Neuron (in vitro differentiated cells): ENCODE data around the gene NBEA.

Experiments
- H2AFZ ChIP-seq: one replicate; pipeline ENCODE4 v1.6.1; 2013; ENCODE audit warnings: low read depth, mild to moderate bottlenecking, inconsistent platforms, low read length, moderate library complexity
- H3K27me3 ChIP-seq: one replicate; pipeline ENCODE4 v1.6.1; 2013; ENCODE audit warnings: low read length; ENCODE audit not compliant: insufficient read depth
- H3K36me3 ChIP-seq: one replicate; pipeline ENCODE4 v1.6.1; 2013; ENCODE audit warnings: low read length; ENCODE audit not compliant: insufficient read depth
- H3K4me1 ChIP-seq: one replicate; pipeline ENCODE4 v1.6.1; 2013; ENCODE audit warnings: low read length; ENCODE audit not compliant: insufficient read depth
- H3K4me3 ChIP-seq: 2 replicates; pipeline ENCODE4 v1.5.1; 2013; ENCODE audit warnings: mild to moderate bottlenecking, low read length, moderate library complexity
- H3K9me3 ChIP-seq: one replicate; pipeline ENCODE4 v1.6.1; 2013; ENCODE audit warnings: low read length

Gene NBEA

GRCh38 chr13:35518337-35518946 lies 576.4 kb downstream of the NBEA start:
- H3K4me1 ChIP-seq: no peaks in the 10 kb centered on the region
- no peak overlapping the region for H3K4me3 ChIP-seq
- no peak overlapping the region for H2AFZ ChIP-seq
- peaks cover 2% of the 10 kb centered on the region for H3K9me3 ChIP-seq
- no peaks in the 10 kb centered on the region for H3K36me3 ChIP-seq
- no peaks in the 10 kb centered on the region for H3K27me3 ChIP-seq

GRCh38 chr13:35524171-35524570 lies 582.1 kb downstream of the NBEA start:
- Histone ChIP-seq H3K4me3 (no peak overlapping the region), H3K36me3 (no peaks in the 10 kb centered on the region), H2AFZ (no peak overlapping the region), H3K4me1 (no peaks in the 10 kb centered on the region), H3K27me3 (no peaks in the 10 kb centered on the region), H3K9me3 (peaks cover 2% of the 10 kb centered on the region)

- Histone ChIP-seq H3K4me1 (peaks cover 21% of the 10 kb centered on the region), H3K27me3 (no peaks in the 10 kb centered on the region), H3K9me3 (peaks cover 2% of the 10 kb centered on the region), H3K4me3 (no peak overlapping the region), H3K36me3 (no peaks in the 10 kb centered on the region), H2AFZ (no peak overlapping the region)
Measured at GRCh38 chr13:35526577-35526976, 584.5 kb downstream of the NBEA start.

GRCh38 chr13:35527451-35527850 lies 585.4 kb downstream of the NBEA start:
- Histone ChIP-seq H3K27me3 (no peaks in the 10 kb centered on the region), H2AFZ (no peak overlapping the region), H3K4me3 (no peak overlapping the region), H3K36me3 (no peaks in the 10 kb centered on the region), H3K4me1 (peaks cover 26% of the 10 kb centered on the region), H3K9me3 (peaks cover 1% of the 10 kb centered on the region)

- H3K4me1 ChIP-seq: peaks cover 26% of the 10 kb centered on the region
Measured at GRCh38 chr13:35530147-35530546, 588.1 kb downstream of the NBEA start.

GRCh38 chr13:35530581-35530980 lies 588.5 kb downstream of the NBEA start:
- Histone ChIP-seq H3K4me1 (peaks cover 26% of the 10 kb centered on the region), H2AFZ (peak overlapping the region; percentile 8), H3K4me3 (no peak overlapping the region), H3K9me3 (no peaks in the 10 kb centered on the region), H3K36me3 (no peaks in the 10 kb centered on the region), H3K27me3 (no peaks in the 10 kb centered on the region)

More at GRCh38 chr13:35530147-35530546, 588.1 kb downstream of the NBEA start:
- H3K36me3 ChIP-seq: no peaks in the 10 kb centered on the region
- peak overlapping the region; percentile 8 for H2AFZ ChIP-seq
- no peaks in the 10 kb centered on the region for H3K27me3 ChIP-seq
- no peaks in the 10 kb centered on the region for H3K9me3 ChIP-seq
- no peak overlapping the region for H3K4me3 ChIP-seq

GRCh38 chr13:35531526-35531925 lies 589.5 kb downstream of the NBEA start:
- H2AFZ ChIP-seq: no peak overlapping the region
- no peaks in the 10 kb centered on the region for H3K27me3 ChIP-seq
- H3K36me3 ChIP-seq: no peaks in the 10 kb centered on the region
- H3K4me1 ChIP-seq: peaks cover 26% of the 10 kb centered on the region
- no peak overlapping the region for H3K4me3 ChIP-seq
- H3K9me3 ChIP-seq: no peaks in the 10 kb centered on the region

- no peak overlapping the region for H2AFZ ChIP-seq
Measured at GRCh38 chr13:35534343-35534742, 592.3 kb downstream of the NBEA start.

GRCh38 chr13:35548790-35549189 lies 606.7 kb downstream of the NBEA start:
- H3K9me3 ChIP-seq: no peaks in the 10 kb centered on the region
- no peaks in the 10 kb centered on the region for H3K4me1 ChIP-seq
- H3K27me3 ChIP-seq: no peaks in the 10 kb centered on the region
- no peak overlapping the region for H2AFZ ChIP-seq
- no peaks in the 10 kb centered on the region for H3K36me3 ChIP-seq
- no peak overlapping the region for H3K4me3 ChIP-seq

More at GRCh38 chr13:35534343-35534742, 592.3 kb downstream of the NBEA start:
- Histone ChIP-seq H3K4me1 (peaks cover 26% of the 10 kb centered on the region), H3K27me3 (no peaks in the 10 kb centered on the region), H3K4me3 (no peak overlapping the region), H3K36me3 (no peaks in the 10 kb centered on the region), H3K9me3 (no peaks in the 10 kb centered on the region)

- Histone ChIP-seq H3K36me3 (no peaks in the 10 kb centered on the region), H3K27me3 (no peaks in the 10 kb centered on the region), H2AFZ (no peak overlapping the region), H3K4me3 (no peak overlapping the region), H3K4me1 (no peaks in the 10 kb centered on the region), H3K9me3 (no peaks in the 10 kb centered on the region)
Measured at GRCh38 chr13:35549481-35549880, 607.4 kb downstream of the NBEA start.

GRCh38 chr13:35552172-35552844 lies 610.2 kb downstream of the NBEA start:
- Histone ChIP-seq H3K27me3 (no peaks in the 10 kb centered on the region), H3K9me3 (no peaks in the 10 kb centered on the region), H3K4me1 (no peaks in the 10 kb centered on the region), H3K36me3 (peaks cover 2% of the 10 kb centered on the region), H3K4me3 (no peak overlapping the region), H2AFZ (no peak overlapping the region)

- Histone ChIP-seq H3K4me1 (no peaks in the 10 kb centered on the region), H3K36me3 (peaks cover 2% of the 10 kb centered on the region), H3K9me3 (no peaks in the 10 kb centered on the region), H3K27me3 (no peaks in the 10 kb centered on the region), H3K4me3 (no peak overlapping the region), H2AFZ (no peak overlapping the region)
Measured at GRCh38 chr13:35554972-35555623, 613.0 kb downstream of the NBEA start.

- Histone ChIP-seq H3K36me3 (peaks cover 2% of the 10 kb centered on the region), H3K27me3 (no peaks in the 10 kb centered on the region), H2AFZ (no peak overlapping the region), H3K4me3 (no peak overlapping the region), H3K9me3 (no peaks in the 10 kb centered on the region), H3K4me1 (no peaks in the 10 kb centered on the region)
Measured at GRCh38 chr13:35557475-35557874, 615.4 kb downstream of the NBEA start.
